Spleen (tissue), 11 donors: ENCODE results near the gene ATP6V1B1. TPM values are rescaled to one million over a fixed set of nuclear protein-coding genes. Genes with fewer than 3 reads are reported as not detected.

ENCODE experiments used
- DNase-seq: peaks from one replicate; pipeline ENCODE4 v3.0.0-alpha.2; 2020
- H3K27ac ChIP-seq, 8 donors: fragments of 200-600 bp; sonication (generic) in 7 of 8; 1 replicate in 4 of 8; 2 replicates in 4 of 8; pipeline versions ENCODE4 v1.5.0 to v1.8.0; 2016 to 2021; ENCODE audit warnings: inconsistent platforms in 4 of 8, mild to moderate bottlenecking in 4 of 8, moderate library complexity in 1 of 8
- H3K27me3 ChIP-seq, 7 donors: fragments of 200-600 bp; sonication (generic) in 6 of 7; replicated peaks in 1 of 7; 1 replicate in 4 of 7; 2 replicates in 3 of 7; pipeline versions ENCODE4 v1.5.0 to v1.8.0; 2016 to 2021; ENCODE audit warnings: inconsistent platforms in 3 of 7, mild to moderate bottlenecking in 1 of 7
- H3K36me3 ChIP-seq, 6 donors: fragments of 200-600 bp; sonication (generic) in 5 of 6; 1 replicate in 4 of 6; 2 replicates in 2 of 6; pipeline versions ENCODE4 v1.5.0 to v1.8.0; 2016 to 2021; ENCODE audit warnings: inconsistent platforms in 2 of 6
- H3K4me1 ChIP-seq, 6 donors: fragments of 200-600 bp; sonication (generic) in 5 of 6; 1 replicate in 3 of 6; 2 replicates in 3 of 6; pipeline versions ENCODE4 v1.5.0 to v1.8.0; 2016 to 2021; ENCODE audit warnings: inconsistent platforms in 3 of 6
- H3K4me3 ChIP-seq, 8 donors: fragments of 200-600 bp; sonication (generic) in 7 of 8; 1 replicate in 4 of 8; 2 replicates in 4 of 8; pipeline versions ENCODE4 v1.5.0 to v1.8.0; 2016 to 2021; ENCODE audit warnings: inconsistent platforms in 4 of 8, mild to moderate bottlenecking in 4 of 8, moderate library complexity in 2 of 8
- H3K9me3 ChIP-seq, 8 donors: fragments of 200-600 bp; sonication (generic) in 7 of 8; 1 replicate in 4 of 8; 2 replicates in 4 of 8; pipeline versions ENCODE4 v1.5.0 to v1.8.0; 2016 to 2021; ENCODE audit warnings: inconsistent platforms in 4 of 8
- CTCF ChIP-seq, 11 experiments: fragments of 200-600 bp in 7 of 11; fragments of 450-650 bp in 4 of 11; sonication (generic) in 4 of 11; IDR thresholded peaks in 8 of 11; conservative IDR thresholded peaks in 3 of 11; 1 replicate in 7 of 11; 2 replicates in 4 of 11; pipeline versions ENCODE4 v1.4.0 to v1.8.0; 2016 to 2021; ENCODE audit warnings: antibody characterized with exemption in 11 of 11, inconsistent platforms in 4 of 11, mild to moderate bottlenecking in 1 of 11
- POLR2A ChIP-seq, 3 donors: fragments of 450-650 bp; IDR thresholded peaks; one replicate each; pipeline ENCODE4 v1.5.1; 2017; ENCODE audit warnings: antibody characterized with exemption in 3 of 3, mild to moderate bottlenecking in 1 of 3
- POLR2AphosphoS5 ChIP-seq, 3 donors: sonication (generic); formaldehyde crosslinking; IDR thresholded peaks; one replicate each; pipeline ENCODE4 v1.5.1; 2017; ENCODE audit warnings: antibody characterized with exemption in 3 of 3
- WGBS, 5 donors: extraction: QIAGEN DNeasy Blood & Tissue Kit in 3 of 5; methylation state at CpG; one replicate each; pipeline versions ENCODE4 v1.1.5 to v1.1.7; 2013 to 2018; 5-methylcytosine and 5-hydroxymethylcytosine counted together
- intact Hi-C: fragments of 100-400 bp; cut with DNase I; formaldehyde crosslinking; loops from one replicate; pipeline ENCODE4 v1.15.0; 2023; ENCODE audit warnings: low total_unique reads
- polyA plus RNA-seq, 3 donors: library from polyadenylated mRNA; stranded (reverse); fragments of 200-250 nt; gene quantifications; one replicate each; pipeline ENCODE4 v1.2.1, GENCODE V29; 2013
- total RNA-seq, 7 donors: library from RNA; depleted of rRNA in 3 of 7; stranded (reverse); fragments of >200 nt in 3 of 7; fragmentation: NEBNext Ultra II Directional in 4 of 7; extraction: Animal tissue kit (Norgen Biotek cat#: 25700) in 4 of 7; gene quantifications; one replicate each; pipeline versions ENCODE4 v1.1.0 to v1.2.1, GENCODE V29; 2016 to 2021
- donor health status: healthy with polysubstance abuse.
- donor health status: DM: no; HTN: no; CAD: no; lungs with moderate emphysema.
- donor health status: DM: no; HTN: no; CAD: no.
- donor health status: Bipolar disorder and iron deficiency.
- donor health status: healthy.
- donor health status: DM: no; HTN: no; CAD: no.
- donor health status: DM: yes; HTN: yes; CAD: no.

The ATP6V1B1 gene
- total and polyA plus RNA-seq, 10 donors = 0.06 to 0.11 TPM; not detected in 8

- no peak for DNase-seq
- Histone ChIP-seq H3K27ac (no peak overlapping the region), H3K4me1 (peaks cover 0 to 23% (median 12%) of the 10 kb centered on the region in 6 donors), H3K36me3 (no peaks in the 10 kb centered on the region), H3K27me3 (peaks cover 11 to 100% (median 81%) of the 10 kb centered on the region in 7 donors), H3K4me3 (no peak overlapping the region), H3K9me3 (no peaks in the 10 kb centered on the region)
- intact Hi-C loops = no loop called here
- TF ChIP-seq CTCF (IDR thresholded peaks at IDR 0.05 in 8 of 11, conservative IDR thresholded peaks at IDR 0.05 in 3 of 11) (no peak), POLR2AphosphoS5 (IDR thresholded peaks at IDR 0.05) (no peak), POLR2A (IDR thresholded peaks at IDR 0.05) (no peak)
- WGBS, 5 donors = 62 to 76% (median 70%) methylated on average over 3 of the region's 3 CpGs
Observed at GRCh38 chr2:70895249-70895648, 40.5 kb upstream of the ATP6V1B1 start.

GRCh38 chr2:70895998-70896764, 39.5 kb upstream of the ATP6V1B1 start:
- Histone ChIP-seq H3K36me3 (no peaks in the 10 kb centered on the region), H3K27ac (no peak overlapping the region), H3K27me3 (peaks cover 11 to 100% (median 81%) of the 10 kb centered on the region in 7 donors), H3K4me3 (no peak overlapping the region), H3K4me1 (peaks cover 9 to 32% (median 21%) of the 10 kb centered on the region in 6 donors), H3K9me3 (no peaks in the 10 kb centered on the region)
- TF ChIP-seq CTCF (IDR thresholded peaks at IDR 0.05 in 8 of 11, conservative IDR thresholded peaks at IDR 0.05 in 3 of 11) = no peak
- TF ChIP-seq POLR2A (IDR thresholded peaks at IDR 0.05) = no peak
- TF ChIP-seq POLR2AphosphoS5 (IDR thresholded peaks at IDR 0.05) = no peak
- DNase-seq = no peak
- intact Hi-C loops = no loop called here
- 10 to 28% (median 22%) methylated on average over 22 to 25 of the region's 25 CpGs for WGBS, 5 donors

- no peak overlapping the region for H3K27ac ChIP-seq
- no peak overlapping the region for H3K4me3 ChIP-seq
- no peaks in the 10 kb centered on the region for H3K36me3 ChIP-seq
- TF ChIP-seq POLR2AphosphoS5 (IDR thresholded peaks at IDR 0.05) (no peak), POLR2A (IDR thresholded peaks at IDR 0.05) (no peak), CTCF (IDR thresholded peaks at IDR 0.05 in 8 of 11, conservative IDR thresholded peaks at IDR 0.05 in 3 of 11) (no peak)
- no peak for DNase-seq
- WGBS, 5 donors = 6 to 13% (median 9%) methylated on average over 15 to 16 of the region's 16 CpGs
- no peaks in the 10 kb centered on the region for H3K9me3 ChIP-seq
- H3K27me3 ChIP-seq = peaks cover 11 to 100% (median 81%) of the 10 kb centered on the region in 7 donors
- peaks cover 15 to 38% (median 26%) of the 10 kb centered on the region in 6 donors for H3K4me1 ChIP-seq
- intact Hi-C loops = no loop called here
Observed at GRCh38 chr2:70896765-70897202, 38.9 kb upstream of the ATP6V1B1 start.

- Histone ChIP-seq H3K27ac (no peak overlapping the region), H3K27me3 (peaks cover 11 to 100% (median 84%) of the 10 kb centered on the region in 7 donors), H3K4me3 (no peak overlapping the region), H3K36me3 (no peaks in the 10 kb centered on the region), H3K4me1 (peaks cover 15 to 41% (median 28%) of the 10 kb centered on the region in 6 donors), H3K9me3 (no peaks in the 10 kb centered on the region)
- intact Hi-C loops = no loop called here
- TF ChIP-seq POLR2A (IDR thresholded peaks at IDR 0.05) (no peak), CTCF (IDR thresholded peaks at IDR 0.05 in 8 of 11, conservative IDR thresholded peaks at IDR 0.05 in 3 of 11) (no peak), POLR2AphosphoS5 (IDR thresholded peaks at IDR 0.05) (no peak)
- 5 to 8% (median 7%) methylated on average over 20 to 35 of the region's 35 CpGs for WGBS, 5 donors
- DNase-seq = no peak
Observed at GRCh38 chr2:70897203-70897976, 38.3 kb upstream of the ATP6V1B1 start.
